A549 treated with AZD9567 at 1 μM for 4 hours (cell line): ENCODE results near the gene GORASP1. TPM values are rescaled to one million over a fixed set of nuclear protein-coding genes. Genes with fewer than 3 reads are reported as not detected.

ENCODE experiments used
- total RNA-seq: library from RNA; stranded (reverse); fragments of 200-300 nt; extraction: Qiagen RNA extraction; gene quantifications from 5 replicates; pipeline ENCODE4 v1.2.3, GENCODE V29; 2022; ENCODE audit not compliant: insufficient read depth

Gene GORASP1
- 19.3 to 35.7 TPM (median 32.2 TPM) in 5 replicates for total RNA-seq

DNA sequence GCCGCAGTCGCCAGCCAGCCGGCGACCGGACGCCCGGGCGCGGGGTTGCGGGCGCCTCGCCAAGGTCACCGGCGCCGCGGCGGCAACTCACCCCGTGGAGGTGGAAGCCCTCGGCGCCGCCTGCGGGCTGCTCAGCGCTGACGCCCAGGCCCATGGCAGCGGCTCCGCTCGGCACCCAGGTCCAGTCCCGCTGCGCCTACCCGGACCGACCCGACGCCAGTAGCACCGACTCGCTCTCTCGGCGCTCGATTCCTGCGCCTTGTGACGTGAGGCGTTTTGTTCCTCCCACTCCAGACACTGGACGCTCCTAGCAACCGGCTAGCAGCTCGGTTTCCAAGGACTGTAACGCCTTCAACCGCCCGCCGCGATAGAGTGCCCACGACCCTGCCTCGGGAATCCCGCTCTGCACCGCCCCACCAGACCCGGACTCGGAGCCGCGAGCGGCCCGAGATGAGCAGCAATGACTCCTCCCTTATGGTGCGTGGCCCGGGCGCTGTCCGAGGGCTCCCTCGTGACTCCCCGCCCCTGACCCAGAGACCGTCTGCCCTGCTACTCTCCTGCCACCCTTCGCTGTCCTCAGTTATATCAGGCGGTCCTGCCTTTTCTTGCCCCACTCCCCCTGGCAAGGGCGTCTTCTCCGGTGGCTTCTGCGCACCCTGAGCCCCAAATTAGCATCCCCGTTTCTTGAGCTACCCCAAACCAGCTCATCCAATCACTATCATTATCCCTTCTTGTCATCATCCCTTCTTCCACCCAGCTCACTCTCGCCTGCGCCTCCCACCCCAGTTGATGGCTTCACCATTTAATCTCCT is at the start of gene GORASP1, which contains the start of gene TTC21A:
Gene GORASP1, minus strand, starts transcription at position 240 of the 812 bp plus-strand sequence. Its CDS starts 86 bp downstream, at position 154.
Gene TTC21A, plus strand, starts transcription at position 293 of the 812 bp plus-strand sequence. Its CDS starts 158 bp downstream, at position 451.

GRCh38 chr3:39051649-39052561 is 55.5 kb downstream of the GORASP1 start, which contains the start of the genes SCN11A and WDR48:
Gene SCN11A, minus strand, starts transcription at chr3:39051944. Its CDS starts 101,582 bp downstream, at chr3:38950362.
Gene WDR48, plus strand, starts transcription at chr3:39052016. Its CDS starts 10 bp downstream, at chr3:39052026.

Other genes with a start within 250 kb of the GORASP1 start
- gene SCN11A, start 55.7 kb downstream of the GORASP1 start, total RNA-seq, result not detected in 5 replicates
- 17.0 to 20.9 TPM (median 20.4 TPM) in 5 replicates for gene WDR48, start 55.6 kb downstream of the GORASP1 start, total RNA-seq
- 2.1 to 5.2 TPM (median 2.5 TPM) in 5 replicates for gene TTC21A, start 53 bp upstream of the GORASP1 start, total RNA-seq
- gene CSRNP1, start 46.0 kb upstream of the GORASP1 start, total RNA-seq, result 16.3 to 20.7 TPM (median 18.2 TPM) in 5 replicates
- gene XIRP1, start 85.0 kb upstream of the GORASP1 start, total RNA-seq, result 0.09 to 0.21 TPM (median 0.11 TPM) in 4 of 5 replicates, not detected in the other
- 0.05 to 0.06 TPM (median 0.06 TPM) in 3 of 5 replicates, not detected in the others for gene CX3CR1, start 172.4 kb upstream of the GORASP1 start, total RNA-seq
- not detected in 5 replicates for gene CCR8, start 222.1 kb upstream of the GORASP1 start, total RNA-seq